MM.1S (cell line): ENCODE results near the gene KRTAP2-4.
"Not testable (repeated sequence)": the region's sequence is repeated elsewhere in the genome, so short reads cannot be mapped to it uniquely, and the experiment has no call there.

Source experiments
- EZH2 ChIP-seq: fragments of 300-600 bp; sonication (generic); optimal IDR thresholded peaks from 2 replicates; pipeline ENCODE3; 2017; ENCODE audit warnings: low read depth, mild to moderate bottlenecking, antibody characterized with exemption, low read length, mixed read lengths
- TF ChIP-seq, protein P1 (sequence below): fragments of 300-600 bp; sonication (generic); IDR thresholded peaks from 2 replicates; pipeline ENCODE4 v1.5.1; 2016; ENCODE audit warnings: antibody characterized with exemption, low read length, mixed read lengths

DNA sequence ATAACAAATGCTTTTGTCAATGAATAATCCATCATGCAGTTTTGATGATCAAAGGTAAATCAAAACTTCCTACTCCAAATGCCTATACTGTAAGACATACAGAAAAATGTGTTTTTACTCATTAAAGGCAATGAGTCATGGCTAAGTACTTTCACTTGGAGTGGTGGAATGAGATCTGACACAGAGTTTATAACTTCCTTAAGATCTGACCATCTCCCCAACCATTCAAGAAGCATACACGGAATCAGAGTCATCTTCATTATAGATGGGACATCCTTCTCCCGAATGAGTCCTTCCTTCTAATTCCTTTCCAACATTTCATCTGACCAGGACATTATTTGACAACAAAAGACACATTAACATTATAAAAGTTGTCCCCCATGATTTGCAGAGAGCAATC, 17.7 kb upstream of the KRTAP2-4 start:
- TF ChIP-seq, protein P1, sequence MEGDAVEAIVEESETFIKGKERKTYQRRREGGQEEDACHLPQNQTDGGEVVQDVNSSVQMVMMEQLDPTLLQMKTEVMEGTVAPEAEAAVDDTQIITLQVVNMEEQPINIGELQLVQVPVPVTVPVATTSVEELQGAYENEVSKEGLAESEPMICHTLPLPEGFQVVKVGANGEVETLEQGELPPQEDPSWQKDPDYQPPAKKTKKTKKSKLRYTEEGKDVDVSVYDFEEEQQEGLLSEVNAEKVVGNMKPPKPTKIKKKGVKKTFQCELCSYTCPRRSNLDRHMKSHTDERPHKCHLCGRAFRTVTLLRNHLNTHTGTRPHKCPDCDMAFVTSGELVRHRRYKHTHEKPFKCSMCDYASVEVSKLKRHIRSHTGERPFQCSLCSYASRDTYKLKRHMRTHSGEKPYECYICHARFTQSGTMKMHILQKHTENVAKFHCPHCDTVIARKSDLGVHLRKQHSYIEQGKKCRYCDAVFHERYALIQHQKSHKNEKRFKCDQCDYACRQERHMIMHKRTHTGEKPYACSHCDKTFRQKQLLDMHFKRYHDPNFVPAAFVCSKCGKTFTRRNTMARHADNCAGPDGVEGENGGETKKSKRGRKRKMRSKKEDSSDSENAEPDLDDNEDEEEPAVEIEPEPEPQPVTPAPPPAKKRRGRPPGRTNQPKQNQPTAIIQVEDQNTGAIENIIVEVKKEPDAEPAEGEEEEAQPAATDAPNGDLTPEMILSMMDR = not testable (repeated sequence)
- TF ChIP-seq EZH2 = not testable (repeated sequence)
